Measurements from ENCODE around the gene IFT20.
"Not testable (repeated sequence)": the region's sequence is repeated elsewhere in the genome, so short reads cannot be mapped to it uniquely, and the experiment has no call there.

IFT20 gene

GRCh38 chr17:28363776-28364650 is 28.7 kb upstream of the IFT20 start:
- no peak for DNase-seq

DNA sequence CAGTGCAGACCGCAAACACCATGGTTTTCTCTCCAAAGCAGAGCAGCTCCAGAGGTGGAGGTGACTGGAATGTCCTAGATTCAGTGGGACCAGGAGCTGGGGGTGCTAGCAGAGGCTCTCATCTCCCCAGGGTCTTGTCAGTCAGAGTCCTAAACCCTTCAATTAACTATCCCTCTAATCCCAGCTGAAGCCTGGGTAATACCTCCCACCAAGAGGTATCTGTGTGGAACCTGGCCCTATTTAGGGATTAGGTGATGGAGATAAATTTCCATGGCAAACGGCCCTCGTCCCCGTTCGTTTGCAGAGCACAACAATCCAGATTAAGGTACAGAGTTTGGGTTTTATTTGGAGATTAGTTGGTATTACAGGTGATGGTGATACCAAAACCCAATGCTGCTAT is 27.9 kb upstream of the IFT20 start:
- DNase-seq: no peak

GRCh38 chr17:28357901-28358197 is 22.6 kb upstream of the IFT20 start:
- DNase-seq: no peak

- peak; percentile 88 for DNase-seq
These were observed 22.0 kb upstream of the IFT20 start, which contains the start of gene POLDIP2 for GRCh38 chr17:28357061-28357900. TSS of gene POLDIP2 (minus strand) at chr17:28357527. CDS start at chr17:28357448, 79 bp downstream.

GRCh38 chr17:28350271-28350670 is 15.0 kb upstream of the IFT20 start:
- no peak for DNase-seq

GRCh38 chr17:28348979-28349378 is 13.7 kb upstream of the IFT20 start:
- DNase-seq: no peak

DNA sequence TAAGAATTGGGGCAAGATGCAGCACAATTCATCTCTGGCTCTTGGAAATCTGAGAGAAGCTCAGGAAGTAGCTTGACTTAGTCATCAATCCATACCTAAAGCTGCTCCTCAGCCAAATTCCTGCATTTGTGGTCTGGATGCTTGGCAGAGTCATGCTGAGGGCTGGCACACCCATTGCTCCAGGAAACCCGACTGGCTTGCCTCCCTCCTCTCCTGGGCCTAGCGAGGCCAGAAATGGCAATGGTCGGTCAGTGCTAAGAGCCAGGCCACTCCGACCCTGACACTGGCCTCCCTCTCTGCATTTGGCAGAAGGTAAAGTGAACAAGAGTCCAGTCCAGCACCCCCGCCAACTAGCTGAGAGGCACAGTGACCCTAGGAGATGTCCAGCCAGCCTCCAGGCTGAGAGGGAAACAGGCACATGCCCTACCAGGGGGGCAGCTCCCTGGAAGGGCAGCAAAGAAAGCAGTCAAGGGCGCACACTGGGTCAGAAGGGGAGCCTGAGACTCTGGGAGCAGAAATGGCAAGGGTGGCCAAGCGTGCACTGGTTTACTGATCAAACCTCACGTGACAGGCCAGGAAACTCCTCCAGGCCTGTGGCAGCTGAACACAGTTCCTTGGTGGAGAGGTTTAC is 12.1 kb upstream of the IFT20 start:
- no peak for DNase-seq

DNA sequence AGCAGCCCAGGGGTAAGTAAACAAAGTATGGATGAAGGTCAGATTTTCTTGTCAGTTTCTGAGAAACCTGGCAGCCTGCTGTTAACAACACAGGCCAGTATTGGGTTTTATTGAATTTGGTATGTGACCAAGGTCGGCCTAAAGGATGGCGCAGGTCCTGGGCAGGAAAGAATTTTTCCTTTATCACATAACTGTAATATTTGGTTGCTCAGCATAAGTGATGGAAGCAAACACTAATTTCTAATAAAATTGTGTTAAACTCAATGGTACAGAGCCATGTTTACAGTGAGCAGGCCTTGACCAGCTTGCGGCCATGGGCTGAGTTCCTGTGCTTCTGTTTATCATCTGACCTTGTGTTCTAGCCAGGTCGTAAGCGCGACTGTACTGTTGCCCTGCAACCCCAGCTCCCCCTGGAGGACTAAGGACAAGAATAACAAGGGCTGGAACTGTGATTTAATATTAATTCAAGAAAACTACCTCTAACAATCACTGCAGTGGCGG is 11.5 kb upstream of the IFT20 start:
- DNase-seq: no peak

DNA sequence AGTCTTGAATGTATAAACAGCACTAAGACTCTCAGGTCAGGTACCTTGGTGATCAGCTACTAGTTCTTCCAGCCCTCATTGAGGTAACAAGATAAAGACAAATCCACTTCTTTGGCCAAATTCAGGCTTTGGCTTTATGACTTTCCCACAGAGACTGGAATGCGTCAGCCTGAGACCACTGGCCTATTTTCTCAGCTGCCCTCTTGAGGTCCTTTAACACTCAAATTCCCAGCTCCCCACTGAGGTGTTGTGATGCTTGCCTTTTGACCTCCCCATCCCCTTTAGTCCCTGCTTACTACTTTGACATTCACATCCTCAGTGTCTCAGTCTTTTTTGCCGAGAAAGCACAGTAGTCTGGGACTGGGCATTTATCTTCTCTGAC is 10.9 kb upstream of the IFT20 start:
- no peak for DNase-seq

GRCh38 chr17:28345419-28346198 is 10.3 kb upstream of the IFT20 start:
- DNase-seq: peak; percentile 13

GRCh38 chr17:28344435-28344901 is 9.2 kb upstream of the IFT20 start:
- DNase-seq: no peak

DNA sequence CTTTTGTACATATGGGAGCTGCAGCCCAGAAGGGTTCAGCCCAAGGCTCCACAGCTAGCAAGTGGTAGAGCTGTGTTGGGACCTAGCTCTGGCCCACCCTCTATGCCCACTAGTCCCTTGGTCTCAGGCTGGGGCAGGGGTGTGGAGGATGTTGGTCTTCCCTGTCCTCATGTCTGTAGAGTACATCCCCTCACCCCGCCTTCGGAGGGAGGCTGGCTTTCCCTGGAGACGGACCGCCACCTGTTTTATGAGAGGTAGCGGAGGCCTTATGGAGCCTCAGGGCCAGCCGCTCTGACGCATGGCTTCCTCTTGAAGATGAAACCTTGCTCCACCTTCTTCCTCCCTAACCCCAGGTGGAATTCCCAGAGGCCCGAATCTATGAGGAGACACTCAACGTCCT is 8.7 kb upstream of the IFT20 start:
- DNase-seq: no peak

DNA sequence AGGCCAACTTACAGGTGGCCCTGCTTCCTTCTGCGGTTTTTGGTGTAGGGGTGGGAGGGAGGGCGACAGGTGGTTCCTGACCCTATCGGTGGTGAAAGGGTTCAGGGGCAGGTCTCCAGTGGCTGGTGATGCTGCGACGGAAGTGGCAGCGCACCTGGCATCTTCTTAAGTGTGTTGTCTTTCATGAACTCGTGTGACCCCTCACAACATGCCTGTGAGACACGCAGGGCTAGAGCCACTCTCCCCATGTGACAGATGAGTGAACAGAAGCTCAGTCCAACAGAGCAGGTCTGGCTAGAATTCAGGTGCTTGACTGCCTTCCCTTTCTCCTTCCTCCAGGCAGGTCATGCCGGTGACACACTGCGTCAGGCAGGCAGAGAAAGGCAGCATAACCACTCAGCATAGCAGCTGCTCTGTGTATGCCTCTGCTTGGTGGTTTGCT is 8.2 kb upstream of the IFT20 start:
- peak; percentile 72 for DNase-seq

DNA sequence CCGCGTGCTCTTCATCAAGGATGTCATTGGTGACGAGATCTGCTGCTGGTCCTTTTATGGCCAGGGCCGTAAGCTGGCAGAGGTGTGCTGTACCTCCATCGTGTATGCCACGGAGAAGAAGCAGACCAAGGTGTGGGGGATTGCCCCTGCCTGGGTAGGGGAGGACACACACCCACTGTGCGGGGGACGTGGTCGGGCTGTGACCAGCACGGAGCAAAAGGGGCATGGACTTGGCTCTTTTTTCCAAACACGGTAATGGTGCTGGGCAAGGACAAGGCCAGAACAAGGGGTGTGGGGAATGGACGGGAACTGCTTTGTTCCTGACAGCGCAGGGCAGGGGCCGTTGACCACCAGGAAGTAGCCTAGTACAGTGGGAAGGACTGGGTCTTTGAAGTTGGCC is 7.0 kb upstream of the IFT20 start:
- DNase-seq: no peak

DNA sequence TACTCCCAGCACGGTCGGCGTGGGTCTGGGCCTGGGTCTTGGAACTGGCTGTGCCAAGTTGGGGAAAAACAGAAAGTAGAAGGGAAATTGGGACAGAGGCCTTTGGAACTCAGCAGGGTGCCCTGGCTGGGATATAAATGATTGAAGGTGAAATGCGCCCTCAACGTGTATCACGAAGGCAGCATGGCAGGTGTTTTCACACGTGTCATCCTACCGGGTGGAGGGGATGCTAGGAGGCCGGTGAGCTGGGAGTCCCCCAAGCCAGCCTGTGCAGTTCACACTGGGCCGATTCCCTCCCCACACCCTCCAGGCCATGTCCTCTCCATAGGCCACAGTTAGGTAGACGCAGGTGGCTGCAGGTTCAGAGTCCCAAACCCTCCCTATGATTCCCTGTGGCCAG is 6.2 kb upstream of the IFT20 start:
- DNase-seq: no peak

DNA sequence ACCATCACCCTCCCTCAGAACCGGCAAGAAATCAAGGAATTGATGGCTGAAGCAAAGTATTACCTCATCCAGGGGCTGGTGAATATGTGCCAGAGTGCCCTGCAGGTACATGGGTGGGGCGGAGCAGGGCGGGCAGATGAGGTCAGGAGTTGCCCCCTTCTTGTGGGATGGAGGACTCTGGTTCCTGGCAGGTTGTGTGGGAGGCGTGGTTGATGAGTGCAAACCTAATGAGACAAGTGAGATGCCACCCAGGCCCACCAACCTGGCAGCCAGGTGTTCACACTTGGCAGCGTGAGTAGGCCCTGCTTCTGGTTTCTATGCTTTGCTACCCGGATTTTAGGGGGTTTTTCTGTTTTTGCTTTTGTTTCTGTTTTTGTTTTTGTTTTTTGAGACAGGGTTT is 5.1 kb upstream of the IFT20 start:
- no peak for DNase-seq

- no peak for DNase-seq
These were observed 4.2 kb upstream of the IFT20 start for GRCh38 chr17:28339431-28339830.

DNA sequence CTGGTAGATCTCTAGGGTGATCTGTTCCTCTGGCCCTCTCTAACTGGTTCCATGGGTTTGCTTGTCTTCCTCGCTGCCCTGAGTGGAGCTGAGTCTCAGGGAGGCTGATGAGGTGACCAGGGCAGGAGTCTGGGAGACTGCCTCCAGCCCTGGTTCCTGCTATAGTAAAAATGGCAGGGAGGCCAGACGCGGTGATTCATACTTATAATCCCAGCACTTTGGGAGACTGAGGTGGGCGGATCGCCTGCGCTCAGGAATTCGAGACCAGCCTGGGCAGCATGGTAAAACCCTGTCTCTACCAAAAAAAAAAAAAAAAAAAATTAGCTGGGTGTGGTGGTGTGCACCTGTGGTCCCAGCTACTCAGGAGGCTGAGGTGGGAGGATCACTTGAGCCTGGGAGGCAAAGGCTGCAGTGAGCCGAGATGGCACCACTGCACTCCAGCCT is 3.5 kb upstream of the IFT20 start:
- DNase-seq: not testable (repeated sequence)

- no peak for DNase-seq
These were observed 2.9 kb upstream of the IFT20 start for GRCh38 chr17:28338056-28338768.

DNA sequence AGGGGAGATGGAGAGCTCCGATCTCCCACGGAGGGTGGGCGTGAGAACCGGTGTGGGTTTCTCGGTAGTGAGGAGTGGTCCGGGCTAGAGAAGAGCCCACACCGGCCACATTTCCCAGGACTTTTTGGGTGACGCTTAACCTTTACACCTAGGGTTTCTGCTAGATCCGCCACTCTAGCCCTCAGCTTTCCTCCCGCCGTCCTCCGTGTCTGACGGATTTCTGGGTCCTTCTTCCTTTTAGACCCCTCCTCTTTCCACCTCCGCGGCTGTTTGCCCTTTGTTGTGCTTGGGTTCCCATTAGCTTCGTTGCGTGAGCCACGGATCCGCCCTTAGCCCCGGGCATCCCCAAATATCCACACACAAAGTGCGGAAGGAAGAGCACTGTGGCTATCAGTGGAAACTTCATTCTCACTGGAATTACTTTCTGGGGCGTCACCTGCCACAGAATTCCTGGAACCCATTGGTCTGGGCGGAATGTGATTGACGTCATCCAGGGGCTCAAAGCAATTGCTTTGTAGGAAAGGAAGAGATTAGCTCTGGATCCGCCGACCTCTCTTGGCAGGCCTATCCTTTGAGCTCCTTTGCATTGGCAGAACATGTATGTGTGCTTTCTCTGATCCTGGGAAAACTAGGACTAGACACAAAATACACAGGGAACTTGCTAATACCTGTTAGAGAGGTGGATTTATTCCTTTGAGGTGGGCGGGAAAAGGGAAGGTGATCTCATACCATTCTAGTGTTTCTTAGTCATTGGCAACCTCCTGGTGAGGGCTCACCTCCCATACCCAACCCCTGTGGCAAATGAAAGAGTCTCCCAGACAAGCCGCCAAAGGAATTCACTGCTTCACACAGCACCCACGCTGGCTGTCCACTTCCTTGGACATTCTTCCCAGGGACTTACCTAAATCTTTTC is 943 bp upstream of the IFT20 start:
- DNase-seq: peak; percentile 75
